ENCODE results near the gene EEA1. TPM values are rescaled to one million over a fixed set of nuclear protein-coding genes. Genes with fewer than 3 reads are reported as not detected.

EEA1 gene
- total and polyA plus RNA-seq, 7 donors: 4.1 to 51.8 (median 27.7) TPM

GRCh38 chr12:92912672-92913071, 16.4 kb downstream of the EEA1 start:
- peak overlapping the region; percentile 67 for H3K27ac ChIP-seq
- DNase-seq (no peak), ATAC-seq (no peak)
- WGBS, 3 donors: 86 to 97% (median 87%) methylated on average over 2 of the region's 2 CpGs
- TF ChIP-seq, protein P1, sequence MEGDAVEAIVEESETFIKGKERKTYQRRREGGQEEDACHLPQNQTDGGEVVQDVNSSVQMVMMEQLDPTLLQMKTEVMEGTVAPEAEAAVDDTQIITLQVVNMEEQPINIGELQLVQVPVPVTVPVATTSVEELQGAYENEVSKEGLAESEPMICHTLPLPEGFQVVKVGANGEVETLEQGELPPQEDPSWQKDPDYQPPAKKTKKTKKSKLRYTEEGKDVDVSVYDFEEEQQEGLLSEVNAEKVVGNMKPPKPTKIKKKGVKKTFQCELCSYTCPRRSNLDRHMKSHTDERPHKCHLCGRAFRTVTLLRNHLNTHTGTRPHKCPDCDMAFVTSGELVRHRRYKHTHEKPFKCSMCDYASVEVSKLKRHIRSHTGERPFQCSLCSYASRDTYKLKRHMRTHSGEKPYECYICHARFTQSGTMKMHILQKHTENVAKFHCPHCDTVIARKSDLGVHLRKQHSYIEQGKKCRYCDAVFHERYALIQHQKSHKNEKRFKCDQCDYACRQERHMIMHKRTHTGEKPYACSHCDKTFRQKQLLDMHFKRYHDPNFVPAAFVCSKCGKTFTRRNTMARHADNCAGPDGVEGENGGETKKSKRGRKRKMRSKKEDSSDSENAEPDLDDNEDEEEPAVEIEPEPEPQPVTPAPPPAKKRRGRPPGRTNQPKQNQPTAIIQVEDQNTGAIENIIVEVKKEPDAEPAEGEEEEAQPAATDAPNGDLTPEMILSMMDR (IDR thresholded peaks at IDR 0.05): no peak
- intact Hi-C loops (cut with DNase I): no loop called here
- no peaks in the 10 kb centered on the region for H3K27me3 ChIP-seq (ENCODE audit: insufficient read depth in 3 of 3, low read length in 2 of 3)
- no peak overlapping the region for H3K4me3 ChIP-seq
- H3K36me3 ChIP-seq (ENCODE audit: insufficient read depth in 1 of 2, low read depth in 1 of 2): no peaks in the 10 kb centered on the region
- peaks cover 37% of the 10 kb centered on the region for H3K4me1 ChIP-seq
- peaks cover 10% of the 10 kb centered on the region for H3K9me3 ChIP-seq

GRCh38 chr12:92912052-92912451, 17.0 kb downstream of the EEA1 start:
- Histone ChIP-seq H3K4me1 (peaks cover 42% of the 10 kb centered on the region), H3K9me3 (peaks cover 10% of the 10 kb centered on the region), H3K27ac (no peak overlapping the region), H3K27me3 (ENCODE audit: insufficient read depth in 3 of 3, low read length in 2 of 3) (no peaks in the 10 kb centered on the region), H3K36me3 (ENCODE audit: insufficient read depth in 1 of 2, low read depth in 1 of 2) (no peaks in the 10 kb centered on the region), H3K4me3 (no peak overlapping the region)
- ATAC-seq (peak; percentile 66 to 82 (median 70)), DNase-seq (no peak)
- TF ChIP-seq, protein P1 (IDR thresholded peaks at IDR 0.05): no peak
- intact Hi-C loops (cut with DNase I): no loop called here
- 69 to 84% (median 77%) methylated on average over 3 of the region's 3 CpGs for WGBS, 3 donors

DNA sequence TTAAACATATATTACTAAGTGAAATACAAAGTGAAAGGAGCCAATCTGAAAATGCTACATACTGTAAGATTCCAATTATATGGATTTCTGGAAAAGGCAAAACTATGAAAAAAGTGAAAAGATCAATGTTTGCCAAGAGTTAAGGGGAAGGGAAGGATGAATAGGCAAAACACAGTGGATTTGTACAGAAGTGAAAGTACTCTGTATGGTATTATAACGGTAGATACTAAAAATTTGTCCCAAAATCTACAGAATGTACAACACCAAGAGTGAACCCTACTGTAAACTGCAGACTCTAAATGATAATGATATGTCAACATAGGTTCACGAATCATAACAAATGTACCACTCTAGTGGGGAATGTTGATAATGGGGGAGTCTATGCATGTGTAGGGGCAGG, 17.8 kb downstream of the EEA1 start:
- H3K27ac ChIP-seq: no peak overlapping the region
- 68 to 94% (median 93%) methylated on average over 2 of the region's 2 CpGs for WGBS, 3 donors
- no peak overlapping the region for H3K4me3 ChIP-seq
- no peaks in the 10 kb centered on the region for H3K36me3 ChIP-seq (ENCODE audit: insufficient read depth in 1 of 2, low read depth in 1 of 2)
- DNase-seq (no peak), ATAC-seq (no peak)
- TF ChIP-seq, protein P1 (IDR thresholded peaks at IDR 0.05): no peak
- H3K9me3 ChIP-seq: peaks cover 10% of the 10 kb centered on the region
- H3K27me3 ChIP-seq (ENCODE audit: insufficient read depth in 3 of 3, low read length in 2 of 3): no peaks in the 10 kb centered on the region
- intact Hi-C loops (cut with DNase I): no loop called here
- H3K4me1 ChIP-seq: peaks cover 45% of the 10 kb centered on the region

GRCh38 chr12:92908108-92908507, 21.0 kb downstream of the EEA1 start:
- H3K27ac ChIP-seq: no peak overlapping the region
- TF ChIP-seq, protein P1 (IDR thresholded peaks at IDR 0.05): no peak
- intact Hi-C loops (cut with DNase I): no loop called here
- H3K4me3 ChIP-seq: no peak overlapping the region
- H3K36me3 ChIP-seq (ENCODE audit: insufficient read depth in 1 of 2, low read depth in 1 of 2): no peaks in the 10 kb centered on the region
- peaks cover 10% of the 10 kb centered on the region for H3K9me3 ChIP-seq
- no peak for ATAC-seq
- 73 to 89% (median 75%) methylated on average over 3 of the region's 3 CpGs for WGBS, 3 donors
- DNase-seq: no peak
- peaks cover 29% of the 10 kb centered on the region for H3K4me1 ChIP-seq
- H3K27me3 ChIP-seq (ENCODE audit: insufficient read depth in 3 of 3, low read length in 2 of 3): no peaks in the 10 kb centered on the region

Data from psoas muscle (tissue), 8 donors.